H54 (cell line): ENCODE data around the gene IP6K1.
"Not testable (repeated sequence)": the region's sequence is repeated elsewhere in the genome, so short reads cannot be mapped to it uniquely, and the experiment has no call there.

Source experiments
- DNase-seq: peaks from one replicate; pipeline ENCODE4 v3.0.0; 2011; ENCODE audit warnings: low spot score, mixed read lengths; ENCODE audit not compliant: insufficient read length
- FAIRE-seq: peaks from 3 replicates; lab custom pipeline; 2011; peaks lifted over from hg19 to GRCh38; lab: Jason Lieb, UNC
- POLR2A ChIP-seq: IDR thresholded peaks from 2 replicates; pipeline ENCODE4 v1.6.1; 2011; ENCODE audit warnings: low read depth, mild to moderate bottlenecking, low read length

The IP6K1 gene

DNA sequence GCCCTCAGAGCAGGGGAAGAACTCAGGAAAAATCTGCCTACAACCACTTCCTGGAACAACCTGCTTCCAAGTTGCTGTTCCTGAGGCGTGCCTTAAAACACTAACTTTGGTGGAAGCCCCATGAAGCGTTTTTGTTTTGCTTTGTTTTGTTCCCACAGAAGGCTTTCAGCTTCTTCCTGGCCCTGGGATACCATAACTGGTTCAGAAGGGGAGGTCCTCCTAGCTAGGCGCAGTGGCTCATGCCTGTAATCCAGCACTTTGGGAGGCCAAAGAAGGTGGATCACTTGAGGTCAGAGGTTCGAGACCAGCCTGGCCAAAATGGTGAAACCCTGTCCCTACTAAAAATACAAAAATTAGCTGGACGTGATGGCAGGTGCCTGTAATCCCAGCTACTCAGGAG, 1.2 kb upstream of the IP6K1 start:
- TF ChIP-seq POLR2A, result no peak
- FAIRE-seq, result no peak
- DNase-seq, result no peak

DNA sequence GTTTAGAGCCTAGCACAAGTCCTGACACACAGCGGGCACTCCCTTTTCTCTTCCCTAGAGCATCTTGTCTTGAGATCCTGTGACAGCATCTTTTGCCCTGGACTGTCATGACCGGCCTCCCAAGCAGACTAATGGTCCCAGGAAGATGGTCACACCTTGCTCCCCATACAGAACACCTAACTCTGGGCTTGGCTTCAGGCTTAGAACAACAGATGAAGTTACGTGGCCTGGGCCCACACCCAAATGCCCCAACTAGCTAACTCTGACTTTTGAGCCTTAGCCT, 781 bp upstream of the IP6K1 start:
- no peak for TF ChIP-seq POLR2A
- FAIRE-seq, result no peak
- no peak for DNase-seq

DNA sequence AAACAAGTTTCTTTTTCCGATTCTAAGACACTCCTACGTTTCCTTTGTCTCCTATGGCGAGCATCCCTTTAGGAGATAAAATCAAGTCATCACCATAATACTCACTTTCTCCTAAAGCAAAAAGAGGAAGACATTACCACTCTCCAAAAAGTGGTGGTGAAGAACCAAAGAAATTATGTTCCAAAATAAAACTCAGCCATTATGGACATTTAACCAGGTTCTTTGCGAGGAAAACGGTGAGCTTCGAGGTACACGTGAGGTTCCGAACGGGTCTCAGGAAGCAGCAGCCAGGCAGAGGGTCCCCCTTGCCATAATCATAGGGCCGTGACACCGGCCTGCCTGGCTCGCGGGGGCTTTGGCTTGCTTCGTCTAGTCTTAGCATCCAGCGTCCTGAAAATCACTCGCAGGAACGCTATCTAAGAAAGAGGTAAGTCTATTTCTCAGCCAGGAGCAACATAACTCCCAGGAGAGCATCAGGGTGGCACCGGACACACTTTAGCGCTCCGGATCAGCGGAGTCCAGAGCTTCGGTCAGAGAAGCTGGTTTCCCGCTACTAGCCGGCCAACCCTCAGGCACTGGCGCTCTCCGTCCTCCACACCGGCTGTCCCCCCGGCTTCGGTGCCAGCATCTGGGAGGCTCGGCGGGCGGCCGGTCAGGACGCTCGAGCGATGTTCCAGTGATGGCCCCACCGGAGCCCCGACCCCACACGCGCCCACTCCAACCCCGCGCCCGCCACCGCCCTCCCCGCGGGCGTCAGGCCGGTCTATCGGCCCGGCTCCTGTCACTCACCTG, 581 bp downstream of the IP6K1 start:
- peak; percentile 60 for DNase-seq

DNA sequence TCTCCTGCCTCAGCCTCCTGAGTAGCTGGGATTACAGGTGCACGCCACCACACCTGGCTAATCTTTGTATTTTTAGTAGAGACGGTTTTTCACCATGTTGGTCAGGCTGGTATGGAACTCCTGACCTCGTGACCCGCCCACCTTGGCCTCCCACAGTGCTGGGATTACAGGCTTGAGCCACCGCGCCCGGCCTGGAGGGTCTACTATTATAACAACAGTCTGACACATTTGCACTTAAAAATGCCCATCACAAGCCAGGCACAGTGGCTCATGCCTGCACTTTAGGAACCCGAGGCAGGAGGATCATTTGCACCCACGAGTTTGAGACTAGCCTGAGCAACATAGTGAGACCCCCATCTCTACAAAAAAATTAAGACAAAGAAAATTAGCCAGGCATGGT, 4.1 kb downstream of the IP6K1 start:
- not testable (repeated sequence) for DNase-seq, FAIRE-seq

More for the DNA sequence above, 581 bp downstream of the IP6K1 start:
- TF ChIP-seq POLR2A, result no peak
- FAIRE-seq, result no peak

DNA sequence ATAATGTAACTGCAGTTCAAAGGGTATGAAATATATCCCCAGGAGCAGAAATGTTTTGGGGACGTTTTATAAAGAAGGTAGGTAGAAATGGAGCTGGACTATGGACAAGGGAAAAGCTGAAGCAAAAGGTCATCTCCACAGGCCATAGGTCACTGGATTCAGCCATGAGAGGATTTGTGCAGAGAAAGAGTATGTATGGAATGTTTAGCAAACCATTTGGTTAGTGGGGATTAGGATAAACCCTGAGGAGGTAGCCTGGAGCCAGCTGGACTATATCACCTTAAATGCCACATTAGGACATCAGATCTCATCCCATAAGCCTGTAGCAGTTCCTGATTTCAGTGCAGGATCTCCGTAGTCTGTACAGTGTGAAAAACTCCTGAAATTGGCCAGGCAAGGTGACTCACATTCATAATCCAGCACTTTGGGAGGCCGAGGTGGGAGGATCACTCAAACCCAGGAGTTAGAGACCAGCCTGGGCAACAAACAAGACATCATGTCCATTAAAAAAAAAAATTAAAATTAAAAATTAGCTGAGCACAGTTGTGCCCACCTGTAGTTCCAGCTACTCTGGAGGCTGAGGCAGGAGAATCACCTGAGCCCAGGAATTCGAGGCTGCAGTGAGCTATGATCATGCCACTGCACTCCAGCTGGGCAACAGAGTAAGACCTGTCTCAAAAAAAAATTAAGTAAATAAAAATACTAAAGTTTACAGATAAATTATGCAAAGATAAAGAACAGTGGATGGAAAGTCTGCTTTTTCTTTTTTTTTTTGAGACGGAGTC, 4.7 kb downstream of the IP6K1 start:
- no peak for FAIRE-seq
- DNase-seq, result no peak
- no peak for TF ChIP-seq POLR2A

DNA sequence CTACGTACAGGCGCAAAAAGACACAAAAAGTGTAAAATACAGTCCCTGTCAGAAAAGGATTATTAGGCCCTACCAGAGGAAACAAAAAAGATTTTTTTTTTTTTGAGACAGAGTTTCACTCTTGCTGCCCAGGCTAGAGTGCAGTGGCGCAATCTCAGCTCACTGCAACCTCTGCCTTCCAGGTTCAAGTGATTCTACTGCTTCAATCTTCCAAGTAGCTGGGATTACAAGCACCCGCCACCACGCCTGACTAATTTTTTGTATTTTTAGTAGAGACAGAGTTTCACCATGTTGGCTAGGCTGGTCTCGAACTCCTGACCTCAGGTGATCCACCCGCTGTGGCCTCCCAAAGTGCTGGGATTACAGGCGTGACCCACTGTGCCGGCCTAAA, 5.4 kb downstream of the IP6K1 start:
- DNase-seq, FAIRE-seq: not testable (repeated sequence)

DNA sequence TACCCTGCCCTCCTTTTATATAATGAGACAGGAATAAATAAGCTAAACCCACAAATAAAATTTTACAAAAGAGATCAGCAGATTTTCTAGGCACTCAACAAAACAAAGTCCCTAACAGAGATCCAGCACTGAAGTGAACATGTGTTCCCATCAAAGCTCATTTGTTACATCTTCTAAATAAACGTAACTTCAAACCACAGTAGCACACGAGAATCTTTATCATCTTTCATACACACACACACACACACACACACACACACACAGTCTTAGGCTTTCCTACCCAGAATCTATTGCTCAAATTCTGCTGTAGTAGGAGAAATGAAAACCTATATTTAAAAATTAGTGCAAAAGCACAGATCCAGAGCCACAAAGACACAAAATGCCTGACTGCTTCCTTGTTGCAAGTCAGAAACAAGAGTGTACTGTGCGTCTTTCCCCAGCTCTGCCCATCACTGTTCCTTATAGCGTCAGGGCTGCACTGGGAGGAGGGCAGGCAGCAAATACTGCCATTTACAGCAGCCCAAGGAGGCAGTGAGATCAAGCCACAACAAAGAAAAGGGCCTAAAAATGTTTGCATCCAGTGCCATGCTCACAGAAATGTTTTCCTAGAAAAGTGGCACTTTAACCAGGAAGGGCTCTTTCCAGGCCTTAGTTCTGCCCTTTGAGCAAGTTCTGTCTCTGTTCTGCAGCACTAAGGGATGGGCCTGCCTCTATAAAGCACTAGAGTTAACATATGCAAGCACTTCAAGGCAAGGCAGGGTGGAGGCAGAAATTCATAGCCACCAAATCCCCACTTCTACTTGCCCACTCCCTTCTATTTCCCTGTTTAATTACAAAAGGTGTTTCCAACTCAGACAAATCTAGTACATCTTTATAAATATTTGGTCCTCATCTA, 6.0 kb downstream of the IP6K1 start:
- FAIRE-seq, result no peak
- no peak for DNase-seq
- no peak for TF ChIP-seq POLR2A

DNA sequence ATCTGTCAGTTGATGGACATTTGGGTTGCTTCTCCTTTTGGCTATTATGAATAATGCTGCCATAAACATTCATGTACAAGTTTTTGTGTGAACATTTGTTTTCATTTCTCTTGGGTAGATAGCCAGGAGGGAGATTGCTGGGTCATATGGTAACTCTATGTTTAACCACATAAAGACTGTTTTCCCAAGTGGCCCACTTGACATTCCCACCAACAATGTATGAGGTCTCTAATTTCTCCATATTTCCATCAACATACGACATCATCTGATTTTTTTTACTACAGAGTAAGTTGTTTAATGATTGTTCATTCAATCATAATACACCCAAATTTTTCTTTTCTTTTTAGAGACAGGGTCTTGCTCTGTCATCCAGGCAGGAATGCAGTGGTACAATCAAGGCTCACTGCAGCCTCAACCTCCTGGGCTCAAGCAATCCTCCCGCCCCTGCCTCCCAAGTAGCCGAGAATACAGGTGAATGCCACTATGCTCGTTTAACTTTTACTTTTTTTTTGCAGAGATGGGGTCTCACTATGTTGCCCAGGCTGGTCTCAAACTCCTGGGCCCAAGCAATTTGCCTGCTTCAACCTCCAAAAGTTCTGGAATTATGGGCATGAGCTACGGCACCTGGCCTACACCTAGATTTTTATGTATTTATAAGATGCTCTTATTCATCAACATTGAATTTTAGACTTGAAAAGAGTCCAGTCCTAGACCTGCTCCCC, 6.8 kb downstream of the IP6K1 start:
- DNase-seq, result no peak
- no peak for FAIRE-seq
- no peak for TF ChIP-seq POLR2A

DNA sequence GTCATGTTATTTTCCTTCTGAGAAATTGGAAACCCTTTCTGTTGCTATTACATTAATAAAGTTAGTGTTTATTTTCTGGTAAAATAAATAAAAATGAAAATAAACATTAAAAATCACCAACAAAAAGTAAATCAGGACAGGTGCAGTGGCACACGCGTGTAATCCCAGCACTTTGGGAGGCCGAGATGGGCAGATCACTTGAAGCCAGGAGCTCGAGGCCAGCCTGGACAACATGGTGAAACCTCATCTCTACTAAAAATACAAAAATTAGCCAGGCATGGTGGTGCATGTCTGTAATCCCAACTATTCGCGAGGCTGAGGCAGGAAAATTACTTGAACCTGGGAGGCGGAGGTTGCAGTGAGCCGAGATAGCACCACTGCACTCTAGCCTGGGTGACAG, 10.2 kb downstream of the IP6K1 start:
- not testable (repeated sequence) for DNase-seq, FAIRE-seq

DNA sequence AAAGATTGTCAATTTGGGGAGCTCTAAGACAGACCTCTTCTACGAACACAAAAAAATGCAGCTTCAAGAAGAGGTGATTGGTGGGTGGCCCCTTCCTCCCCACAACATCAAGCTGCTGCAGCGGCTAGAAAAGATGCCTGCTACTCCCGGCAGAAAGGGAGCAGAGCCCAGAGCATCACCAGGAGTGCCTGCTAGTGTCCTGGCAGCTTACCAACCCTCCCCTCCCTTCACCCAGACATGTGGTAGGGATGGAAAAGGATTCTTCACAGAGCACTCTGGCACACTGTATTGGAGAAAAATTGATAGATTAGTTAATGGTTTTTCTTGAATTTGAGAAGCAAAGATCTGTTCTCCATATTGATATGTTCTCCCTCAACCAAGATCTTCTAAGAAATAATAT, 10.8 kb downstream of the IP6K1 start:
- FAIRE-seq (no peak), DNase-seq (no peak)
- no peak for TF ChIP-seq POLR2A

DNA sequence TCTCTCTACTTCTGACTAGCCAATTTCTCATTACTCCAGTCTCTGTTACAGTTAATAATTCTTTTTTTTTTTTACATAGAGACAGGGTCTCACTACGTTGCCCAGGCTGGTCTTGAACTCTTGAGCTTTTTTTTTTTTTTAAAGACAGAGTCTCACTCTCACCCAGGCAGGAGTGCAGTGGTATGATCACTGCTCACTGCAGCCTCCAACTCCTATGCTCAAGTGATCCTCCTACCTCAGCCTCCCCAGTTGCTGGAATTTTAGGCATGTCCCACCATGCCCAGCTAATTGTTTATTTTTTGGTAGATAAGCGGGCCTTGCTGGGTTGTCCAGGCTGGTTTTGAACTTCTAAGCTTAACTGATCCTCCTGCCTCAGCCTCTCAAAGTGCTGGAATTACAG, 13.6 kb downstream of the IP6K1 start:
- DNase-seq (no peak), FAIRE-seq (no peak)
- no peak for TF ChIP-seq POLR2A

DNA sequence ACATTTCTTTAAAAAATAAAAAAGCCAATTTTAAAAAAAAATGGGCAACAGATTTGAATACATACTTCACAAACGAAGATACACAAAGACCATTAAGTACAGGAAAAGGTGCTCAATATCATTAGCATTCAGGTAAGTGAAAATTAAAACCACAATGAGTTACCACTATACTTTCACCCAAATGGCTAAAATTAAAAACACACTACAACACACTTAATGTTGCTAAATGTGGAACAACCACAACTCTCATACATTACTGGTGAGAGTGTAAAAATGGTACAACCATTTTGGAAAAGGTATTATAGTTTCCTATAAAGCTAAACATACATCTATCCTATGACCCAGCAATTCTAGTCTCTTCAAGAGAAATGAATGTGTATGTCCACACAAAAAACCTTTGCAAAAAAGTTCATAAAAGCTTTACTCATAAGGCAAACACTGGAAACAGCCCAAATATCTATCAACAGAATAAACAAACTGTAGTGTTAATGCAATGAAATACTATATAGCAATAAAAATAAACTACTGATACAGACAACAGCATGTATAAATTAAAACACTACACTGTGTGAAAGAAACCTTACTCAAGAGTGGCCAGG, 14.9 kb downstream of the IP6K1 start:
- no peak for DNase-seq
- no peak for TF ChIP-seq POLR2A
- no peak for FAIRE-seq

DNA sequence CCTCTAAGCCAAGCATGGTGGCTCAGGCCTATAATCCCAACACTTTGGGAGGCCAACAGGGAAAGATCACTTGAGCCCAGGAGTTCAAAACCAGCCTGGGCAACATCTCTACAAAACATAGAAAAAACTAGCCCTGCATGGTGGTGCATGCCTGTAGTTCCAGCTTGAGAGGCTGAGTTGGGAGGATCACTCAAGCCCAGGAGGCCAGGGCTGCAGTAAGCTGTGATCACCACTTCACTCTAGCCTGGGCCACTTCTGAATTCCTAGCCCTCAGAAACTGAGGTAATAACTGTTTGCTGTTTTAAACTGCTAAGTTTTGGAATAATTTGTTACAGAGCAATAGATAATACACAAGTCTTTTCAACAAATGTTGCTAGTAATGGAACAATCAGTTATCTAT, 16.4 kb downstream of the IP6K1 start:
- no peak for FAIRE-seq
- no peak for TF ChIP-seq POLR2A
- no peak for DNase-seq
